Activated T-helper 1 cell treated with anti-CD3 and anti-CD28 coated beads, Interleukin-12 subunit alpha, Interleukin-12 subunit beta, Interleukin-2, Interleukin-4 antibody, amounts not matched to agents 30 ng/mL and 10 ng/mL and 1 ng/mL, durations not matched to agents 14 hours and 24 hours and 36 hours (primary cell): ENCODE measurements around the gene MPP1. TPM values are rescaled to one million over a fixed set of nuclear protein-coding genes. Genes with fewer than 3 reads are reported as not detected.
"Not testable (repeated sequence)": the region's sequence is repeated elsewhere in the genome, so short reads cannot be mapped to it uniquely, and the experiment has no call there.

Experiments used
- DNase-seq: peaks from one replicate; pipeline ENCODE4 v3.0.0; 2021; ENCODE audit warnings: low spot score
- H3K27ac Mint-ChIP-seq: one replicate; pipeline ENCODE4 v1.8.0; 2021; ENCODE audit warnings: mild to moderate bottlenecking, mixed read lengths
- H3K27me3 Mint-ChIP-seq: one replicate; pipeline ENCODE4 v1.8.0; 2022; ENCODE audit warnings: mild to moderate bottlenecking, moderate library complexity, mixed read lengths; ENCODE audit not compliant: insufficient read depth
- H3K36me3 Mint-ChIP-seq: one replicate; pipeline ENCODE4 v1.8.0; 2021; ENCODE audit warnings: low read depth, mixed read lengths
- H3K4me1 Mint-ChIP-seq: one replicate; pipeline ENCODE4 v1.8.0; 2021; ENCODE audit warnings: low read depth, mixed read lengths
- H3K4me3 Mint-ChIP-seq: one replicate; pipeline ENCODE4 v1.8.0; 2021; ENCODE audit warnings: mild to moderate bottlenecking, moderate library complexity, mixed read lengths
- H3K9me3 Mint-ChIP-seq: one replicate; pipeline ENCODE4 v1.8.0; 2021; ENCODE audit warnings: mixed read lengths
- intact Hi-C: fragments of 100-400 bp; cut with micrococcal nuclease; formaldehyde crosslinking; loops from one replicate; pipeline ENCODE4 v1.15.1; 2024
- total RNA-seq: library from RNA; stranded (reverse); gene quantifications from 2 replicates; pipeline ENCODE4 v1.2.3, GENCODE V29; 2022

The MPP1 gene
- total RNA-seq, result 27.8 and 28.7 TPM in 2 replicates

DNA sequence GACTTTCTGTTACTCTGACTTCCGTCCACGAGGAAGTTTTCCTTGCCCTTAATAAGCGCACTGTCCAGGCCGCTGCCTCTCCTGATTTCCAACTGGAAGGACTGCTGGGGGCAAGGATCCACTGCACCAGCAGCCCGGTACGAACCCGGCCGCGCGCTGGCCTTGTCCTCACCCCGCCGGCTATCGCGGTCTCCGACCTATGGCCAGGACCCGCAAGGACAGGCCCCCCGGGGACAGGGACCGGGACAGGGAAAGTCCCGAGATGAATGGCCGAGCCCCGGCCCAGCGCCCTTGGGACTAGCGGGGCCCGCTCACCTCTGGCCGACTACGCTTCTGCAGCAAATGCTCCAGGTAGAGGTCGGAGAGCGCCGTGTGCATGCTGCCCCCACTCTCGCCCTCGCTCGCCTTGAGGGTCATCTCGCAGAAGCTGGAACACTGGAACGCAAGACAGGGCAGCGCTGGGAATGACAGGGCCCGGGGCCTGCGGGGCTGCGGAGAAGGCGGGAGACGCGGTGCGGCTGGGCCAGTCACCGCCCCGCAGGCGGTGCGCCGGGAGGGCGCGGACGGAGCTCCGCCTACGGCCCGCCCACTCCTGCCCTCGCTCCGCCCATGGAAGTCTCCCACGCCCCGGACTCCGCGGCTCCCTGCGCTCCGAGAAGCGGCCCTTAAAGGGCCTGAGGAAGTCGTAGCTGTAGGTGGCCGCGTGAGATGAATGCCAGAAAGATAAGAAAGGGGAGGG is at the start of gene MPP1:
MPP1 (minus strand) TSS at position 529 of the 739 bp plus-strand sequence; CDS start at position 417, 112 bp downstream.
- Mint-ChIP-seq H3K4me1 (peaks cover 45% of the 10 kb centered on the region), H3K4me3 (peak within 1 kb of the TSS; percentile 82), H3K27ac (peak within 1 kb of the TSS; percentile 63), H3K27me3 (no peaks in the 10 kb centered on the region), H3K9me3 (no peaks in the 10 kb centered on the region), H3K36me3 (no peaks in the 10 kb centered on the region)
- DNase-seq, result peak; percentile 73
- intact Hi-C loops, result loop anchor here (5.0 kb wide), 2 partner anchors 88 to 222 kb away; partner anchors contain the start of gene FUNDC2

- H3K4me1 Mint-ChIP-seq, result no peaks in the 10 kb centered on the region
- H3K4me3 Mint-ChIP-seq, result no peak overlapping the region
- H3K27me3 Mint-ChIP-seq, result peaks cover 4% of the 10 kb centered on the region
- no peak for DNase-seq
- H3K27ac Mint-ChIP-seq, result no peak overlapping the region
- peaks cover 11% of the 10 kb centered on the region for H3K36me3 Mint-ChIP-seq
- intact Hi-C loops, result no loop called here
- H3K9me3 Mint-ChIP-seq, result no peaks in the 10 kb centered on the region
These were observed 45.8 kb upstream of the MPP1 start for GRCh38 chrX:154850957-154851611.

DNA sequence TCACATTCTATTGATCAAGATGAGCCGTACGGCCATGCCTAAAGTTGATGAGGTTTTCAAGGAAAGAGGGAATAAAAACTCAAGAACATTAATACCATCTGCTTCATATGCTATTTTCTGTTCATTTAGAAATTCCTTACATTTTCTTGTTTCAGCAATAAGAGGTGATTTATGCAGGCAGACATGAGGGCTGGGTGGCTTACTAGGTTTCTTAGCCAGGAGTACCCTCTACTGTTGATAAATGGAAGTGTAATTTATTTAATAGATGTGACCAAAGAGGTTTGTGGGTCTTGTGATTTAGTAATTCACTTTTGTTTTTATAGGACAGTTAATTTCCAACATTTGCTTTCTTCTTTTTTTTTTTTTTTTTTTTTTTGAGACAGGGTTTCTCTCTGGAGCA is 35.6 kb upstream of the MPP1 start:
- Mint-ChIP-seq H3K27ac (no peak overlapping the region), H3K9me3 (no peaks in the 10 kb centered on the region), H3K4me3 (no peak overlapping the region), H3K36me3 (no peaks in the 10 kb centered on the region), H3K27me3 (peaks cover 6% of the 10 kb centered on the region), H3K4me1 (peaks cover 8% of the 10 kb centered on the region)
- intact Hi-C loops, result loop anchor here (1.0 to 2.0 kb wide), 3 partner anchors 64 to 126 kb away; no protein-coding TSS in a partner anchor
- no peak for DNase-seq

GRCh38 chrX:154836163-154836562 is 30.9 kb upstream of the MPP1 start:
- intact Hi-C loops, result no loop called here

GRCh38 chrX:154834562-154834961 is 29.3 kb upstream of the MPP1 start, which contains the start of gene SMIM9:
TSS of gene SMIM9 (minus strand) at chrX:154834662. CDS start at chrX:154830856, 3,806 bp downstream.
- Mint-ChIP-seq H3K36me3 (no peaks in the 10 kb centered on the region), H3K9me3 (no peaks in the 10 kb centered on the region), H3K4me3 (no peak within 1 kb of the TSS), H3K27ac (no peak within 1 kb of the TSS), H3K4me1 (peaks cover 14% of the 10 kb centered on the region), H3K27me3 (no peaks in the 10 kb centered on the region)
- DNase-seq, result no peak
- intact Hi-C loops, result no loop called here

More at GRCh38 chrX:154836163-154836562, 30.9 kb upstream of the MPP1 start:
- H3K4me3 Mint-ChIP-seq, result no peak overlapping the region
- peaks cover 8% of the 10 kb centered on the region for H3K4me1 Mint-ChIP-seq
- H3K9me3 Mint-ChIP-seq, result no peaks in the 10 kb centered on the region
- no peak overlapping the region for H3K27ac Mint-ChIP-seq
- H3K27me3 Mint-ChIP-seq, result no peaks in the 10 kb centered on the region
- DNase-seq, result no peak
- H3K36me3 Mint-ChIP-seq, result no peaks in the 10 kb centered on the region

DNA sequence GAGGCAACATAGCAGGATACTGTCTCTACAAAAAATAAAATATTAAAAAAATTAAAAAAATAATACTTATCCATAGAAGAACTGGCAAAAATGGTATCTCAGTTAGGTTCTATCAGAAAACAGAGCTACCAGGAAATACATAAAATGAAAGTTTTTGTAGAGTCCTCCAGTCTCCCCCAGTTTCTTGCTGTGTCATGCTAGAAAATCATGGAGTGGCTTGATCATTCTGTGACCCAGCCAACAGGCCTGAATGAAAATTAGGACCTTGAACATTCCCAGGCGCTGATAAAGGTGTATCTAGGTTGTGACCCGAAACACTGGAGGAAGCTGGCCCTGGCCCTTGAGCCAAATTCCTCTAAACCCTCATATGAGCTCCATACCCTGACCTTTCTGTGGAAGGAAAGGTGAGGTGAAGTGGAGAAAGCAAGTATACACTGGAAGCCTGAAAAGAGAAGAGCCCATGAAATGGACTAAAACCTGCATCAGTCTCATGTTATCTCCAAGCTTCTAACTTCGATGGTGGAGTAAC is 28.5 kb upstream of the MPP1 start:
- Mint-ChIP-seq H3K4me3 (no peak overlapping the region), H3K27me3 (no peaks in the 10 kb centered on the region), H3K36me3 (no peaks in the 10 kb centered on the region), H3K9me3 (no peaks in the 10 kb centered on the region), H3K27ac (no peak overlapping the region), H3K4me1 (peaks cover 21% of the 10 kb centered on the region)
- intact Hi-C loops, result no loop called here
- DNase-seq, result no peak

DNA sequence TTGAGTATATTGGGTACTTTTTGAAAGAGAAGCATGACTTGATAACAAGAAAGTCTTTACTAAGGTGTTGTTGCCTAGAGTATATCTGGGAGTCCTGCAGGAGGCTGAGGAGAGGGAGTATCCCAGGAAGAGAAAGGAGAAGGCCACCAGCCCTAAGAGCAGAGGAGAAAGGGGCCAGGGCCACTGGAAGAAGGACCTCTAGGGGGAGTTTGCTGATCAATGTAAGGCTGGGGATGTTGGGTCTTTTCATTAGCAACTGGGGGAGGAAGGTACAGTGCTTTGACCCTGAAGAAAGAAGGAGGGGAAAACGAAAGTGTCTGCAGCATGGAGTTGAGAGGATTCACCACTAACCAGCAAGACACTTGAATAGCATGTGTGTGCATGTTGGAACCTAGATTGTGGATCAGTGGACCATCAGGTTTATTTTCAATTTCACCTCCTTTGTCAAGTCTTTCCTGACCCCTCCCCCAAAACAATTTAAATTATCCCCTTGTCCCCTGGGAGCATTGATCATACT is 24.7 kb upstream of the MPP1 start:
- no peaks in the 10 kb centered on the region for H3K9me3 Mint-ChIP-seq
- intact Hi-C loops, result no loop called here
- H3K36me3 Mint-ChIP-seq, result peaks cover 3% of the 10 kb centered on the region
- no peaks in the 10 kb centered on the region for H3K27me3 Mint-ChIP-seq
- peaks cover 32% of the 10 kb centered on the region for H3K4me1 Mint-ChIP-seq
- DNase-seq, result no peak
- H3K4me3 Mint-ChIP-seq, result no peak overlapping the region
- H3K27ac Mint-ChIP-seq, result no peak overlapping the region

GRCh38 chrX:154829134-154829533 is 23.8 kb upstream of the MPP1 start:
- Mint-ChIP-seq H3K27me3 (no peaks in the 10 kb centered on the region), H3K9me3 (no peaks in the 10 kb centered on the region), H3K27ac (no peak overlapping the region), H3K4me3 (no peak overlapping the region), H3K36me3 (peaks cover 3% of the 10 kb centered on the region), H3K4me1 (peaks cover 32% of the 10 kb centered on the region)
- intact Hi-C loops, result no loop called here
- no peak for DNase-seq

DNA sequence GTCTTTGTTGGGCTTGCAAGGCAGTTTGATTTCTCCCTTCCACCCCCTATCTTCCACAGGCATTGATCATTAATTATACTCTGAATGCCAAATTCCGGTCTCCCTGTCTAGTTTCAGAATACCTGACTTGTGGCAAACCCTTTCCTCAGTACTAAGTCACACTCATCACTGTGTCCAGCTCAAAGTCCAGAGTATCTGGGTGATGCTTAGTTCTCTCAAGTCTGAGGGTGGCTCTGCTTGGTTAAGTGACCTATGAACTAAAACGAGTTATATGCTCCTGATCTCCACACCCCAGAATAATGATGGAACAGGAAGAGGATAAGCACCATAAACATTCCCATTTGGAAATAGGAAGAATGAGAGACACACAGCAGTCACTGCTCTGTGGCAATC is 22.7 kb upstream of the MPP1 start:
- Mint-ChIP-seq H3K27ac (peak overlapping the region; percentile 79), H3K36me3 (peaks cover 3% of the 10 kb centered on the region), H3K4me1 (peaks cover 32% of the 10 kb centered on the region), H3K27me3 (no peaks in the 10 kb centered on the region), H3K4me3 (no peak overlapping the region), H3K9me3 (no peaks in the 10 kb centered on the region)
- DNase-seq, result no peak
- intact Hi-C loops, result no loop called here

- no peak overlapping the region for H3K4me3 Mint-ChIP-seq
- intact Hi-C loops, result loop anchor here (2.0 kb wide), 1 partner anchor 65 kb away; the partner anchor contains the start of gene DKC1
- no peak for DNase-seq
- H3K36me3 Mint-ChIP-seq, result peaks cover 3% of the 10 kb centered on the region
- peak overlapping the region; percentile 79 for H3K27ac Mint-ChIP-seq
- H3K27me3 Mint-ChIP-seq, result no peaks in the 10 kb centered on the region
- peaks cover 32% of the 10 kb centered on the region for H3K4me1 Mint-ChIP-seq
- no peaks in the 10 kb centered on the region for H3K9me3 Mint-ChIP-seq
These were observed 22.1 kb upstream of the MPP1 start for GRCh38 chrX:154827194-154828015.

DNA sequence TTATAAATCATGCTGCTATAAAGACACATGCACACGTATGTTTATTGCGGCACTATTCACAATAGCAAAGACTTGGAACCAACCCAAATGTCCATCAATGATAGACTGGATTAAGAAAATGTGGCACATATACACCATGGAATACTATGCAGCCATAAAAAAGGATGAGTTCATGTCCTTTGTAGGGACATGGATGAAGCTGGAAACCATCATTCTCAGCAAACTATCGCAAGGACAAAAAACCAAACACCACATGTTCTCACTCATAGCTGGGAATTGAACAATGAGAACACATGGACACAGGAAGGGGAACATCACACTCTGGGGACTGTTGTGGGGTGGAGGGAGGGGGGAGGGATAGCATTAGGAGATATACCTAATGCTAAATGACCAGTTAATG is 20.3 kb upstream of the MPP1 start:
- H3K27ac Mint-ChIP-seq, H3K36me3 Mint-ChIP-seq, H3K9me3 Mint-ChIP-seq, intact Hi-C loops, DNase-seq, H3K4me3 Mint-ChIP-seq, H3K27me3 Mint-ChIP-seq: not testable (repeated sequence)
- H3K4me1 Mint-ChIP-seq, result peaks cover 32% of the 10 kb centered on the region

DNA sequence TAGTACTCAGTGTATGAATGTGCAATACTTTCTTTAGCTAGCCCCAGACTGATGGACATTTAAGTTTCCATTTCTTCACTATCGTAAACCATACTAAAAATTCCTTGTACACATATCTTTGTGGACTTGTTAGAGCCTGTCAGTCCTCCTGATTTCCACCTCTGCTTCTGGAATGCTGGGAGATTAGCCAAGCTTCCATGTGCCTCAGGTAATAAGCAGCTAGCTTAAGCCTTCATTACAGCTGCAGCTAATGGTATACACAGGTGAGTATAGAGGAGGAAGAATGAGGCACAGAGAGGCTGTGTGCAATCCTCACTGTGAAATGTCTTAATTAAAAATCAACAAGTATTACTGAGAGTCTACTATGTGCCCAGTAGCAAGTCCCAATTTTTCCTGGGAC is 19.4 kb upstream of the MPP1 start:
- H3K27me3 Mint-ChIP-seq, result peaks cover 3% of the 10 kb centered on the region
- DNase-seq, result no peak
- H3K27ac Mint-ChIP-seq, result no peak overlapping the region
- no peaks in the 10 kb centered on the region for H3K9me3 Mint-ChIP-seq
- peaks cover 3% of the 10 kb centered on the region for H3K36me3 Mint-ChIP-seq
- intact Hi-C loops, result no loop called here
- H3K4me3 Mint-ChIP-seq, result no peak overlapping the region
- peaks cover 27% of the 10 kb centered on the region for H3K4me1 Mint-ChIP-seq
